VCaP (cell line): ENCODE measurements around the gene DMPK.
A peak's percentile ranks its signal among the peaks of the same experiment; 100 is the strongest.

Source experiments
- H3K27ac ChIP-seq: fragments of 450-650 bp; 2 replicates; pipeline ENCODE4 v1.5.1; 2017
- TF ChIP-seq, protein P1 (sequence below): fragments of 450-650 bp; conservative IDR thresholded peaks from 2 replicates; pipeline ENCODE4 v1.5.1; 2017; ENCODE audit warnings: mild to moderate bottlenecking, moderate library complexity

Gene DMPK

GRCh38 chr19:45769821-45770191, 12.5 kb downstream of the DMPK start:
- TF ChIP-seq, protein P1, sequence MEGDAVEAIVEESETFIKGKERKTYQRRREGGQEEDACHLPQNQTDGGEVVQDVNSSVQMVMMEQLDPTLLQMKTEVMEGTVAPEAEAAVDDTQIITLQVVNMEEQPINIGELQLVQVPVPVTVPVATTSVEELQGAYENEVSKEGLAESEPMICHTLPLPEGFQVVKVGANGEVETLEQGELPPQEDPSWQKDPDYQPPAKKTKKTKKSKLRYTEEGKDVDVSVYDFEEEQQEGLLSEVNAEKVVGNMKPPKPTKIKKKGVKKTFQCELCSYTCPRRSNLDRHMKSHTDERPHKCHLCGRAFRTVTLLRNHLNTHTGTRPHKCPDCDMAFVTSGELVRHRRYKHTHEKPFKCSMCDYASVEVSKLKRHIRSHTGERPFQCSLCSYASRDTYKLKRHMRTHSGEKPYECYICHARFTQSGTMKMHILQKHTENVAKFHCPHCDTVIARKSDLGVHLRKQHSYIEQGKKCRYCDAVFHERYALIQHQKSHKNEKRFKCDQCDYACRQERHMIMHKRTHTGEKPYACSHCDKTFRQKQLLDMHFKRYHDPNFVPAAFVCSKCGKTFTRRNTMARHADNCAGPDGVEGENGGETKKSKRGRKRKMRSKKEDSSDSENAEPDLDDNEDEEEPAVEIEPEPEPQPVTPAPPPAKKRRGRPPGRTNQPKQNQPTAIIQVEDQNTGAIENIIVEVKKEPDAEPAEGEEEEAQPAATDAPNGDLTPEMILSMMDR = no peak
- peak overlapping the region; percentile 81 for H3K27ac ChIP-seq

- H3K27ac ChIP-seq = peak within 1 kb of the TSS; percentile 81
- TF ChIP-seq, protein P1 = no peak
These were observed 13.1 kb downstream of the DMPK start, which contains the start of gene SIX5 for GRCh38 chr19:45768984-45769782. Gene SIX5, minus strand, starts transcription at chr19:45769252. Its CDS starts 408 bp downstream, at chr19:45768844.

GRCh38 chr19:45768655-45768983, 13.7 kb downstream of the DMPK start:
- TF ChIP-seq, protein P1 = no peak
- peak overlapping the region; percentile 81 for H3K27ac ChIP-seq

- TF ChIP-seq, protein P1 = no peak
These were observed 14.2 kb downstream of the DMPK start for GRCh38 chr19:45767881-45768654.

GRCh38 chr19:45767410-45767880, 14.8 kb downstream of the DMPK start:
- H3K27ac ChIP-seq = peak overlapping the region; percentile 81
- TF ChIP-seq, protein P1 = no peak

More at GRCh38 chr19:45767881-45768654, 14.2 kb downstream of the DMPK start:
- peak overlapping the region; percentile 81 for H3K27ac ChIP-seq

- peak overlapping the region; percentile 81; the same call in 1 of the 2 replicates for H3K27ac ChIP-seq
- TF ChIP-seq, protein P1 = no peak
These were observed 15.4 kb downstream of the DMPK start for GRCh38 chr19:45766869-45767346.

GRCh38 chr19:45766296-45766868, 15.9 kb downstream of the DMPK start:
- TF ChIP-seq, protein P1 = no peak
- no peak overlapping the region for H3K27ac ChIP-seq
